Measurements from ENCODE around the gene RAB2B.

RAB2B gene

GRCh38 chr14:21494902-21495762 is 18.4 kb upstream of the RAB2B start:
- POLR2A ChIA-PET (ENCODE audit: low non-redundant PET) = interaction anchor here (0.6 to 0.7 kb wide), 2 partner anchors 54 to 61 kb away, joined by 4 to 7 read pairs; no protein-coding TSS in a partner anchor
- TF ChIP-seq CTCF (conservative IDR thresholded peaks at IDR 0.05; ENCODE audit: low read depth) = no peak
- no peak for DNase-seq (ENCODE audit: low spot score)
- CTCF ChIA-PET = interaction anchor here (0.5 to 0.6 kb wide), 2 partner anchors 14 to 43 kb away, joined by 3 read pairs; no protein-coding TSS in a partner anchor
- H3K27ac ChIP-seq = no peak overlapping the region; the same call in 1 of the 2 replicates

DNA sequence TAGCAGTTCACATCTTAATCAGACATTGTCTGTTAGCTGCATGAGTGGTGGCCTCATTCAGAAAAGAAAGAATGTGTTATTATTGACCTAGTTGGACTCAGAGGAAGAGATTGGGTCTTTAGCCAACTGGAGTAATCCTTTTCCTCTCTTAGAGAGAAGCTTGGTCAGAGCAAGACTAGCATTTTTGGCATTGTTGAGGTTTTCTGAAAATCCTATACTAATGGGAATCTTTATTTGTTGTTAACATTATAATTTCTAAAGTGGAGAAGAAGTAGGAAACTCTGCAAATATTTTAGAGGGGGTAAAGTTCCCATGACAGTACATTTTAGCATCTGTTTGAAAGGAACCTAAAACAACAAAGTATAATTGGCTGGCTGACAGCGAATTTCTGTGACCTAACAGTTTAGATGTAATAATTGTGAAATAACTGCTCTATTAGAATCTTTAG is 9.9 kb upstream of the RAB2B start:
- POLR2A ChIA-PET (ENCODE audit: low non-redundant PET) = no interaction called here
- CTCF ChIA-PET = interaction anchor here (0.6 to 2.7 kb wide), 3 partner anchors 9 to 208 kb away, joined by 3 to 6 read pairs (median 3); partner anchors contain the start of gene TOX4
- no peak for DNase-seq (ENCODE audit: low spot score)
- no peak for TF ChIP-seq CTCF (conservative IDR thresholded peaks at IDR 0.05; ENCODE audit: low read depth)
- no peak overlapping the region for H3K27ac ChIP-seq

- H3K27ac ChIP-seq = peak overlapping the region; percentile 86
- peak; percentile 85 for DNase-seq (ENCODE audit: low spot score)
- ChIA-PET POLR2A (ENCODE audit: low non-redundant PET) (interaction anchor here (0.5 to 0.6 kb wide), 2 partner anchors 62 to 79 kb away, joined by 3 to 4 read pairs; no protein-coding TSS in a partner anchor), CTCF (interaction anchor here (0.6 to 1.3 kb wide), 4 partner anchors 12 to 883 kb away, joined by 3 to 4 read pairs (median 4); no protein-coding TSS in a partner anchor)
- no peak for TF ChIP-seq CTCF (conservative IDR thresholded peaks at IDR 0.05; ENCODE audit: low read depth)
Measured at GRCh38 chr14:21476523-21476924, 235 bp downstream of the RAB2B start.

DNA sequence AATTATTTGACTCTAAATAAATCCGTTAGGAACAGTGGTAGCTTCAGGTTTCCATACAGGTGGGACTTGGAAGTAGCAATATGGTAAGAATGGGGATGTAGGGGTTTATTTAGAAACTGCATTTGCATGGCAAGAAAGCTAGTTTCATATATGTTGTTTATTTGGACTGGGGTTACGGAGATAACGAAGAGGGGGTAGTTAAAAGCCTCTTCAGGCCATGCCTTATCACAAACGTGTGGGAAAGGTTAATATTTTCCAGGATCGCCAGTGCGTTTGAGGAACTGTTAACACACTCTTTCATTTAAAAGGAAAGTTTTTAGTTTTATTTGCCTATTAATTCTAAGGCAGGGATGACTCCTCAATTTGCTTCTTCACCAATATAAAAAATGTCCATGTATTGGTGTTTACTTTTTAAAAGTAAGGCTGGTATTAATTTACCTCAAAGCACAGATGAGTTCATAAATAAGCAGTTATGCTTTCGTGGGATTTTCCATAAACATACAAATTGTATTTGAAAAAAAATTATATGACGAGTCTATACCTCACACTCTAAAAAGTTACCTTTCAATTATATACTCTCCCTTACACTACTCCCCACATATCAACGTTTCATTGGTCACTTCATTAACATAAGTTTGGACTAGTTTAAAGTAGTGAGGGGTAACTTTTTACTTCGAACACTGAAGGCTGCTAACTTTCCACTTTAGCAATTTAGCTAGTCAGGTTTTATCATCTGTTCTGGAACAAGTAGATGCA is 814 bp downstream of the RAB2B start:
- CTCF ChIA-PET = interaction anchor here (0.6 to 1.3 kb wide), 4 partner anchors 12 to 883 kb away, joined by 3 to 4 read pairs (median 4); no protein-coding TSS in a partner anchor
- POLR2A ChIA-PET (ENCODE audit: low non-redundant PET) = no interaction called here
- H3K27ac ChIP-seq = peak overlapping the region; percentile 86
- no peak for TF ChIP-seq CTCF (conservative IDR thresholded peaks at IDR 0.05; ENCODE audit: low read depth)
- DNase-seq (ENCODE audit: low spot score) = peak; percentile 35

GRCh38 chr14:21467616-21468015 is 9.1 kb downstream of the RAB2B start:
- no peak overlapping the region for H3K27ac ChIP-seq
- no peak for TF ChIP-seq CTCF (conservative IDR thresholded peaks at IDR 0.05; ENCODE audit: low read depth)
- ChIA-PET POLR2A (ENCODE audit: low non-redundant PET) (no interaction called here), CTCF (no interaction called here)
- DNase-seq (ENCODE audit: low spot score) = no peak
